Activated effector memory CD4-positive, alpha-beta T cell treated with Interleukin-2 at 50 U/mL for 16 hours (primary cell): ENCODE results near the gene GNAQ.

Experiments used
- DNase-seq: peaks from one replicate; pipeline ENCODE4 v3.0.0-alpha.2; 2020

GNAQ gene

GRCh38 chr9:77935974-77936373 lies 95.6 kb downstream of the GNAQ start:
- DNase-seq, result no peak

- DNase-seq, result no peak
Measured at GRCh38 chr9:77935211-77935610, 96.4 kb downstream of the GNAQ start.

GRCh38 chr9:77933976-77934375 lies 97.6 kb downstream of the GNAQ start:
- DNase-seq, result no peak

GRCh38 chr9:77933019-77933418 lies 98.6 kb downstream of the GNAQ start:
- no peak for DNase-seq

- DNase-seq, result no peak
Measured at GRCh38 chr9:77929942-77930341, 101.7 kb downstream of the GNAQ start.

- DNase-seq, result no peak
Measured at GRCh38 chr9:77927265-77927664, 104.3 kb downstream of the GNAQ start.

GRCh38 chr9:77926371-77926878 lies 105.2 kb downstream of the GNAQ start:
- no peak for DNase-seq

- DNase-seq, result no peak
Measured at GRCh38 chr9:77922591-77922990, 109.0 kb downstream of the GNAQ start.

- DNase-seq, result no peak
Measured at GRCh38 chr9:77917800-77918199, 113.8 kb downstream of the GNAQ start.

- no peak for DNase-seq
Measured at GRCh38 chr9:77916820-77917219, 114.8 kb downstream of the GNAQ start.

GRCh38 chr9:77916410-77916819 lies 115.2 kb downstream of the GNAQ start:
- DNase-seq, result no peak

GRCh38 chr9:77915744-77916143 lies 115.9 kb downstream of the GNAQ start:
- DNase-seq, result no peak

GRCh38 chr9:77912895-77913693 lies 118.5 kb downstream of the GNAQ start:
- DNase-seq, result no peak

GRCh38 chr9:77911928-77912327 lies 119.7 kb downstream of the GNAQ start:
- no peak for DNase-seq

GRCh38 chr9:77910194-77910621 lies 121.4 kb downstream of the GNAQ start:
- no peak for DNase-seq

GRCh38 chr9:77909306-77909705 lies 122.3 kb downstream of the GNAQ start:
- DNase-seq, result no peak

- no peak for DNase-seq
Measured at GRCh38 chr9:77908293-77908692, 123.3 kb downstream of the GNAQ start.

GRCh38 chr9:77907585-77907984 lies 124.0 kb downstream of the GNAQ start:
- DNase-seq, result no peak

- DNase-seq, result no peak
Measured at GRCh38 chr9:77906991-77907390, 124.6 kb downstream of the GNAQ start.

GRCh38 chr9:77903666-77904285 lies 127.8 kb downstream of the GNAQ start:
- no peak for DNase-seq

GRCh38 chr9:77901771-77902170 lies 129.8 kb downstream of the GNAQ start:
- DNase-seq, result no peak

GRCh38 chr9:77901018-77901417 lies 130.6 kb downstream of the GNAQ start:
- DNase-seq, result no peak

- DNase-seq, result no peak
Measured at GRCh38 chr9:77899679-77900354, 131.8 kb downstream of the GNAQ start.

GRCh38 chr9:77898864-77899263 lies 132.7 kb downstream of the GNAQ start:
- no peak for DNase-seq
